ENCODE results near the gene AUTS2.
"Not testable (repeated sequence)": the region's sequence is repeated elsewhere in the genome, so short reads cannot be mapped to it uniquely, and the experiment has no call there.

The AUTS2 gene

GRCh38 chr7:70647801-70648498, 1049.7 kb downstream of the AUTS2 start:
- peak; percentile 41 to 73 (median 63) for DNase-seq (ENCODE audit: low read depth in 3 of 3)

- DNase-seq (ENCODE audit: low read depth in 3 of 3), result not testable (repeated sequence)
These were observed 1050.2 kb downstream of the AUTS2 start for GRCh38 chr7:70648499-70648861.

GRCh38 chr7:70649323-70649722, 1051.0 kb downstream of the AUTS2 start:
- no peak for DNase-seq (ENCODE audit: low read depth in 3 of 3)

- DNase-seq (ENCODE audit: low read depth in 3 of 3), result no peak
These were observed 1055.9 kb downstream of the AUTS2 start for GRCh38 chr7:70654146-70654545.

DNA sequence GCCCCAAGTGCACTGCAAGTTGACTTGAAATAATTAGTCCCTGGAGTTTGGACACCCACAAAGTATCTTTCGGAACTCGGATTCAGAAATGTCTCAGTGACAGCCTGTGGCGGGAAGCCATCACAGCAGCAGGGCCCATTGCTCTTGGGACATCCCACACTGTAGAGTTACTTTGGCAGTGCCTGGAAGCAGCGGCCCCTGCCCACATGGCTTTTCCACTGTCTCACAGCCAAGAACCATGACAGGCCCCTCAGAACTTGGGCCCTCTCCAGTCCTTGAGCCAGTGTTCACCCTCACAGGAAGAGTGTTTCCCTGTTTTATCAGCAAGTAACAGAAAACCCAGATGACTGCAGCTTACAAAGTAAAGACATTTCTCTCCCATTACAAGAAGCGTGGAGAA, 1056.7 kb downstream of the AUTS2 start:
- DNase-seq (ENCODE audit: low read depth in 3 of 3), result no peak

DNA sequence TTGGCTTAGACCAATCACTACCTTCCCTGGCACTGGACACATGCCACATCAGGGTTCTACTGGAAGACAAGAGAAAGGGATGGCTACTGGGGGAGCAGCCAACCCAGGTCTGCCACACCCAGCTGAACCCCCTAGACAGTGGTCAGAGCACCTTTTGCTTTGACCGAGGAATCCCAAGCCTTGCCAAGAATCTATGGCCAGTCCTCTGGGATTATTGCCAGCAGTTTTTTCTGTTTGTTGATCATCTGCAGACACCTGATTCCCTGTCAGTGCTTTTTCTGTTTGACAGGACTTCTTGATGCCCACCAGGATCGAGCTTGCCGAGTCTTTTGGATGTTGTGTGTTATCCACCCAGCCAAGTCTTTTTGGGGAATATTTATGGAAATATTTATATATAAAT, 1057.4 kb downstream of the AUTS2 start:
- no peak for DNase-seq (ENCODE audit: low read depth in 3 of 3)

DNA sequence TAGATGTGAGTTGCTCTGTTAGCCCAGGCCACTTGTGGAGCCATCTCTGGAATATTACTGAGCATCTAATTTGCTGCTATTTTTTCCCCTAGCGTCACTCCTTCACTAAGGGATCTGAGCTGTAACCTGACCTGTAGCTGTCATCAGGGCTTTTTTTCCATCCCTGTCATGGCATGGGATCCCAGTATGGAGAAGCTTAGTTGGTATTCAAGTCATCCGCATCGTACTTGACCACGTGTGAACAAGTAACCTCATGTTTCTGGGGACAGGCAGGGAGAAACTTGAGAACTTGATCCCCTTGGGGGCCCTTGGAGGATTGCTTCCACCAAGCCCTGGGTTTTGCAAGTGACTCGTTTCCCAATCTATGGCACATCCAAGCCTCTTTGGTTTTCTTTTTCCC, 1059.3 kb downstream of the AUTS2 start:
- DNase-seq (ENCODE audit: low read depth in 3 of 3), result no peak

DNA sequence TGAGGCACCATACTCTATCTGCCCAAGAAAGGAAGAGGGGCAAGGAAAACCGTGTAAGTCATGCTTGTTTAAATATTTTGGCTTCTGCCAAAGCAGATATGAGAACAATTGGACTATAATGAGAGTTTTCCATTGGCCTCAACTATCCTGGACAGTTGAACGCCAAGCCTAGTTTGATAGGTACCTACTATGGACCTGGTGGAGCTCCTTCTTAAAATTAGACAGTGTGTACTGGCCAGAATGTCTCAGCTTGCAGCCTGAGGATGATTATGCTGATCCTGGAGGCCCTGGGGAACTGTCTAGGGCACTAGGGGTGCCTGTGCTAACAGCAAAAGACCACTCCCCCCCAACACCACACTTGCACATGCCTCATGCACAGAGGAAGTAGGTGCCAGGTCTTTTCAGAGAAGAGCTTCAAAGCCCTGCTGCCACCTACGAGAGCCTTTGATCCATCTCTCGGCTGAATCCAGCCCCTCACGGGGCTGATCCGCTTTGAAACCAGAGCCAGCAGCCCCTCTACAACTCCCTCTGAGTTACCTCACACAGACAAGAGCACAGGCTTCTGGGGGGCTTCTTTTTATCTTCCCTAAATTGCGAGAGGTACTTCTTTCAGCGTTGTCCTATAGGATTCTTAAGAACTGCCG, 1059.8 kb downstream of the AUTS2 start:
- DNase-seq (ENCODE audit: low read depth in 3 of 3), result no peak

DNA sequence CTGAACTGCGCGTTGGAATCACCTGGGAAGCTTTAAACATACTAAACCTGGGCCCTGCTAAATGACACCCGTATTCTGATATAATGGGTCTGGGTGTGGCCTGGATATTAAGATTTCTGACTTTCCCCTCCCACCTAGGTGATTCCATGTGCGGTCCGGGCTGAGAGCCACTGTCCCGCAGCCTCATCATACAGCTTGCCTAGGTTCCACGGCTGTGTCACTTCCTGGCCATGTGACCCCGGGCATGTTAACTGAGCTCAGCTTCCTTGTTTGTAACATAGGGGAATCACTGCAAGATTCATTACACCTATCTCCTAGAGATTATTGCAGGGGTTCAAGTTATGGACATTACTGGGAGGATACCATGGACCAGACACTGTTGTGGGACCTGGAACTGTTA, 1061.0 kb downstream of the AUTS2 start:
- no peak for DNase-seq (ENCODE audit: low read depth in 3 of 3)

GRCh38 chr7:70660154-70660818, 1062.0 kb downstream of the AUTS2 start:
- no peak for DNase-seq (ENCODE audit: low read depth in 3 of 3)

DNA sequence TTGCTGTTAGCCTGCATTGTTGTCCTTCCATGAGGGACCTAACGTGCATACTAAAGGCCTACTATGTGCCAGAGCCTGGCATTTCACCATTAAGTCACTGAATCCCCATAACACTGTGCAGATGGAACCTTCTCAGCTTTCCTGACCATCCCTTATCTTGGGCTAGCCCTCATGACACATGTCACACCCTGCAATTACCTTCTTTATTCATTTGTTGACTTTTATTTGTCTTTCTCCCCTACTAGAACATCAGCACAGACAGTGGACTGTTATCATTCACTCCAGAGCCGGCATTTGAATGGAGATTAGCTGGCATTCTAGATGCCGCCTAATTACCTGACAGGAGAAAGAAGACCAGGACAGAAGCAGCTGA, 1062.5 kb downstream of the AUTS2 start:
- DNase-seq (ENCODE audit: low read depth in 3 of 3), result no peak

GRCh38 chr7:70663680-70664079, 1065.4 kb downstream of the AUTS2 start:
- DNase-seq (ENCODE audit: low read depth in 3 of 3), result no peak

GRCh38 chr7:70665997-70666396, 1067.7 kb downstream of the AUTS2 start:
- no peak for DNase-seq (ENCODE audit: low read depth in 3 of 3)

GRCh38 chr7:70667406-70667805, 1069.1 kb downstream of the AUTS2 start:
- no peak for DNase-seq (ENCODE audit: low read depth in 3 of 3)

DNA sequence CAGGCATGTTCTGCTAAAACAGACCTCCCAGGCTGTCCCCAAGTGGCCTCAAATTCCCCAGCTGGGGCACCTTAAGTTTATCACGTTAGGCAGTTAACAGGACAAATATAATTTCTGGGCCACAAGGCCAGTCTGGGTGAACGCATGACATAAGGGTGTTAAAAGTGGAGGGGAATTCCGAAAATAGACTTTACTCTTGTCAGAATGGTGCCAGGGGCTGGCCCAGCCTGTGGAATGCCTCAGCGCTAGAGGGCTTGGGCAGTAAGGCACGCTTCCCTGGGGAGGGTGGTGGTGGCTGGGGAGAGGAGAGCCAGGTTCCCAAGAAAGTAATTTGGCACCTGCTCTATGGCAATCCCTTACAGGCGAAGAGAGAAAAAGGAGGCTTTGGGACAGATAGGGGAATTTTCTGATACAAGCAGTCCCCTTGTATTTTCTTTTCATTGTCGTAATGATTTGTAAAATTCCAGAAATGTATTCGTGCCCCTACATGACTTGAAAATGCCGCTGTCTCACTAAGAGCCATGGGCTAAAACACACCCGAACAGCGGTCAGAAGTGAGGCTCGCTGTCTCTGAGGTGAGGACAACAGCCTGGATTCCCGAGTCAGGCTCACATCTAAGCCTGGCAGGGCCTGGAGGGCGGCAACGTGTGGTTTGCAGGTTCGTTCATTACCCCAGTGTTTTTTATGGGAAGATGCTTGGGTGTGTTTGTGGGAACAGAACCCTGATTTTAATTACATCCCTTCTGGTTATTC, 1070.5 kb downstream of the AUTS2 start:
- DNase-seq (ENCODE audit: low read depth in 3 of 3), result no peak

- no peak for DNase-seq (ENCODE audit: low read depth in 3 of 3)
These were observed 1071.6 kb downstream of the AUTS2 start for GRCh38 chr7:70669854-70670253.

GRCh38 chr7:70670288-70670687, 1072.0 kb downstream of the AUTS2 start:
- no peak for DNase-seq (ENCODE audit: low read depth in 3 of 3)

DNA sequence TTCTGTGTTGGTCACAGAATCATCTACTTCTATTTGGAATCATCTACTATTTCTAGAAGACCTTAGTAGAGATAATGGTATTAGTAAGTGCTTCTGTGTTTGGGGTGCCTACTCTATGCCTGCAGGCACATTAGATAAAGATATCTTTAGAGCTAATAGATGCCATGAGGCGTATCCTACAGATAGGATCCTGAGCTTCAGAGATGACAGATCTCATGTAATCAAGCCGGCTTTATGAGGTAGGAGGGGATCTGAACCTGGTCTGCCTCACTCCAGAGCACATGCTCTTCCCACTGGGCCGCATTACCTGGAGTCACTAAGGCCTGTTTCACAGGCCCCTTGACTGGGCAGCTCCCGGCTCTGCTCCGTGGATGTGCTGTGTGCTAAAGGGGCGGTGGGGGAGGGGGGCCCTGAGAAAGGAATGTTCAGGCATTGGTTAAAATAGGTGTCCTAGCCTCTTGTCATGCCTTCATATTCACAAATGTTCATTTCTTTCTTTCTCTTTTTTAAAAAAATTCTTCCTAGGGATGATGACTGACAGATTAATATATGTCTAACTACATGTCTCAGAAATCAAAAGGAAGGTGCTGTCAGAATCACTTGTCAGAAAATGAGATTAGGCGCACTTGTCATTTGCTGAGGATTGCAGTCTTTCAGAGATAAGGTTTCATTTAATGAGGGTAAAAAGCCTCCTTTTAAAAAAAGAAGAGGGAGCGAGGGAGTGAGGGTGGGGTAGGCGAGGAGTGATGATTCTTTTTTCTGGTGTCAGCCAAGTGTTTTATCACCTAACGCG, 1075.7 kb downstream of the AUTS2 start:
- DNase-seq (ENCODE audit: low read depth in 3 of 3), result no peak

DNA sequence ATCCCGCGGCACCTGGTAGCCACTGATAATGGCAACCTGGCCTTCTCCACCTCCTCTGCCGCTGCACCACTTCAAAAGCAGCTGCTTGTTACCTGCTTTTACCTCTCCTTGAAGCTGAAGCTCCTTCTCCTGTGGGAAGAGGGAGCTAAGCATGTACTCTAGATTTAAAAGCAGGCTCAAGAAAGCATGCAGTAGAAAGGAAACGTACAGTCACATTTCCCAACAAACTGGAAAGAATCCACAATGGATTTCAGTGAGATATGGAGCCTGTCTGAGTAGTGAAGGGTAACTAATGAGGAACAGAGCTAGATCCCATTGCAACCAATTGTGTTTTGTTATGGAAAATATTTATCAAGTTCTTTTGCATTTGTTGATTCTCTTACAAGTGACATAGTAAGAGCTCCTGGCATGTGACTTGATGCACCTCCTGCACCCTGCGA, 1076.3 kb downstream of the AUTS2 start:
- DNase-seq (ENCODE audit: low read depth in 3 of 3), result no peak

DNA sequence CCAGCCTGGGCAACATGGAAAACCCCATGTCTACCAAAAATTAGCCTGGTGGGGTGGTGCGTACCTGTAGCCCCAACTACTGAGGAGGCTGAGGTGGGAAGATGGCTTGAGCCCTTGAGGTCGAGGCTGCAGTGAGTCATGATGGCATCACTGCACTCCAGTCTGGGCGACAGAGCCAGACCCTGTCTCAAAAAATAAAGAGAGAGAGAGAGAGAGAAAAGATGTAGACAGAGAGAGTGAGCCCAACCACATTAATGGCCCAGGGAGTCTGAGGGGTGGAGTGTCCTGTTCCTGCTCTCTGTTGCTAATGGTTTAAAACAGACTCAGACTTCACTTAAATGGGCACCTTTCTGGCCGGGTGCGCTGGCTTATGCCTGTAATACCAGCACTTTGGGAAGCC, 1078.0 kb downstream of the AUTS2 start:
- DNase-seq (ENCODE audit: low read depth in 3 of 3), result no peak

GRCh38 chr7:70678621-70679251, 1080.5 kb downstream of the AUTS2 start:
- no peak for DNase-seq (ENCODE audit: low read depth in 3 of 3)
